Measurements from ENCODE around the gene SKI. TPM values are rescaled to one million over a fixed set of nuclear protein-coding genes. Genes with fewer than 3 reads are reported as not detected.

Gene SKI
- total and polyA plus RNA-seq, 10 of the 15 experiments (the other 5 are each of a cell fraction or from before 2014, with no cell fraction given), result 0.03 to 14.9 (median 0.96) TPM

DNA sequence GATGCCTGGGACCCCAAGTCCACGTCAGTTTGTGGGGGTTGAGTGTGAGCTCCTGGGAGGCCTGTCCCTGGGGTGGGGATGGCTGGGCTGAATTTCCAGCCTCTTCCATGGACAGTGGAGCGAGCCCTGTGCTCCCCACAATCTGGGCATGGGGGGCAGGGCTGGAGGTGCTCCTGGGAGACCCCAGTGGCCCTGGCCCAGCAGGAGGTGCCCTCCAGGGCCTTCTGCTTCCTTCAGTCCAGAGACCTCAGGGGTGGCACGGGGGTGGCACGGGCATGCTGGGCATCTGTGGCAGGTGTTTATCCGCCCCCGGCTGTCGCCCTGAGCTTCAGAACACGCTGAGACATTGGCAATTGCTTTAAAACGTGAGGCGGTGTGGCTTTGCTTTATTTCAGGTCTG is 122.4 kb downstream of the SKI start (continued):
- TF ChIP-seq PAX8 (IDR thresholded peaks at IDR 0.05), result no peak
- no peak for TF ChIP-seq BCL11A (IDR thresholded peaks at IDR 0.05; ENCODE audit: low read depth, low read length)
- no peak for TF ChIP-seq MTA2 (IDR thresholded peaks at IDR 0.05; ENCODE audit: low read depth)
- TF ChIP-seq IKZF2 (IDR thresholded peaks at IDR 0.05), result no peak
- TF ChIP-seq EED (IDR thresholded peaks at IDR 0.05; ENCODE audit: low read depth), result no peak
- TF ChIP-seq HSF1 (IDR thresholded peaks at IDR 0.05; ENCODE audit: low read depth, low read length), result no peak
- TF ChIP-seq, protein P1, sequence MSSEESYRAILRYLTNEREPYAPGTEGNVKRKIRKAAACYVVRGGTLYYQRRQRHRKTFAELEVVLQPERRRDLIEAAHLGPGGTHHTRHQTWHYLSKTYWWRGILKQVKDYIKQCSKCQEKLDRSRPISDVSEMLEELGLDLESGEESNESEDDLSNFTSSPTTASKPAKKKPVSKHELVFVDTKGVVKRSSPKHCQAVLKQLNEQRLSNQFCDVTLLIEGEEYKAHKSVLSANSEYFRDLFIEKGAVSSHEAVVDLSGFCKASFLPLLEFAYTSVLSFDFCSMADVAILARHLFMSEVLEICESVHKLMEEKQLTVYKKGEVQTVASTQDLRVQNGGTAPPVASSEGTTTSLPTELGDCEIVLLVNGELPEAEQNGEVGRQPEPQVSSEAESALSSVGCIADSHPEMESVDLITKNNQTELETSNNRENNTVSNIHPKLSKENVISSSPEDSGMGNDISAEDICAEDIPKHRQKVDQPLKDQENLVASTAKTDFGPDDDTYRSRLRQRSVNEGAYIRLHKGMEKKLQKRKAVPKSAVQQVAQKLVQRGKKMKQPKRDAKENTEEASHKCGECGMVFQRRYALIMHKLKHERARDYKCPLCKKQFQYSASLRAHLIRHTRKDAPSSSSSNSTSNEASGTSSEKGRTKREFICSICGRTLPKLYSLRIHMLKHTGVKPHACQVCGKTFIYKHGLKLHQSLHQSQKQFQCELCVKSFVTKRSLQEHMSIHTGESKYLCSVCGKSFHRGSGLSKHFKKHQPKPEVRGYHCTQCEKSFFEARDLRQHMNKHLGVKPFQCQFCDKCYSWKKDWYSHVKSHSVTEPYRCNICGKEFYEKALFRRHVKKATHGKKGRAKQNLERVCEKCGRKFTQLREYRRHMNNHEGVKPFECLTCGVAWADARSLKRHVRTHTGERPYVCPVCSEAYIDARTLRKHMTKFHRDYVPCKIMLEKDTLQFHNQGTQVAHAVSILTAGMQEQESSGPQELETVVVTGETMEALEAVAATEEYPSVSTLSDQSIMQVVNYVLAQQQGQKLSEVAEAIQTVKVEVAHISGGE (CRISPR knock-in tag; IDR thresholded peaks at IDR 0.05), result no peak
- TF ChIP-seq CREB1 (IDR thresholded peaks at IDR 0.05; ENCODE audit: low read depth), result no peak
- no peak for TF ChIP-seq HCFC1 (IDR thresholded peaks at IDR 0.05; ENCODE audit: low read length)
- no peak for TF ChIP-seq RAD51 (IDR thresholded peaks at IDR 0.05)
- TF ChIP-seq MYC (IDR thresholded peaks at IDR 0.05; ENCODE audit: insufficient read depth, insufficient read length, insufficient replicate concordance, low read length, severe bottlenecking), result no peak
- no peak for TF ChIP-seq NR2C1 (IDR thresholded peaks at IDR 0.05)
- TF ChIP-seq ZNF592 (IDR thresholded peaks at IDR 0.05), result no peak
- TF ChIP-seq E4F1 (IDR thresholded peaks at IDR 0.05; ENCODE audit: borderline replicate concordance, partially characterized antibody), result no peak
